ENCODE results near the gene GZMM. TPM values are rescaled to one million over a fixed set of nuclear protein-coding genes. Genes with fewer than 3 reads are reported as not detected.

The GZMM gene
- total and polyA plus RNA-seq, 2 of the 13 experiments (the other 11 are each of a cell fraction or from before 2014, with no cell fraction given), result 0.07 TPM; not detected in 1

DNA sequence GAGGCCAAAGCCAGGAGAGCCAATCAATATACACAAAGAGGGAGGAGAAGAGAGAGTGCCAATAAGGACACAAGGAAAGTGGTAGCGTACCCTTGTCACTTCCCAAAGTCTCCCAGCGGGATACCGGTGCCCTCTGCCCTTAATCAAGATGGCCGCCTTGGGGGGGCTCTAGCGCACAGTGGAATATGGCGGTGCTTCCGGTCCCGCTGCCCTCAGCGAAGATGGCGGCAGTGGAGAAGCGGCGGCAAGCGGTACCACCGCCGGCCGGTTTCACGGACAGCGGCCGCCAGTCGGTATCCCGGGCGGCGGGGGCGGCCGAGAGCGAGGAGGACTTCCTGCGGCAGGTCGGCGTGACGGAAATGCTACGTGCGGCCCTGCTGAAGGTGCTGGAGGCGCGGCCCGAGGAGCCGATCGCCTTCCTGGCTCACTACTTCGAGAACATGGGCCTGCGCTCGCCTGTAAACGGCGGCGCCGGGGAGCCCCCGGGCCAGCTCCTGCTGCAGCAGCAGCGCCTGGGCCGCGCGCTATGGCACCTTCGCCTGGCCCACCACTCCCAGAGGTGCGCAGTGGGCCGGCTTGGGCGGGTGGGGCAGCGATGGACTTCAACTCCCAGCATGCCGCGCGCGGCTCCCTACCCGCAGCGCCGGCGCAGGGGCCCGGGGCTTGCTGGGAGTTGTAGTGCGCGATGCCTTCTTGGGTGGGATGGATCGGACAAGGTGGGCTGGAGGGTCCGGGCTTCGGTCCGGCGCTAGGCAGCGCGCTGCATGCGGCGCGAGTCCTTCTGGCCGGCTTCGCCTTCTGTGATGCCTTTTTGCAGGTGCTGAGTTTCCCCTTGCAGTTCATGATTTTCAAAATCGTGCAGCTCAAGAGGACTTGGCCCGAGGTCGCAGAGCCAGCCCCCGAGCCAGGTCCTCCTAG, 36.3 kb upstream of the GZMM start, which contains the start of gene TPGS1 (continued):
- TF ChIP-seq, protein P1, sequence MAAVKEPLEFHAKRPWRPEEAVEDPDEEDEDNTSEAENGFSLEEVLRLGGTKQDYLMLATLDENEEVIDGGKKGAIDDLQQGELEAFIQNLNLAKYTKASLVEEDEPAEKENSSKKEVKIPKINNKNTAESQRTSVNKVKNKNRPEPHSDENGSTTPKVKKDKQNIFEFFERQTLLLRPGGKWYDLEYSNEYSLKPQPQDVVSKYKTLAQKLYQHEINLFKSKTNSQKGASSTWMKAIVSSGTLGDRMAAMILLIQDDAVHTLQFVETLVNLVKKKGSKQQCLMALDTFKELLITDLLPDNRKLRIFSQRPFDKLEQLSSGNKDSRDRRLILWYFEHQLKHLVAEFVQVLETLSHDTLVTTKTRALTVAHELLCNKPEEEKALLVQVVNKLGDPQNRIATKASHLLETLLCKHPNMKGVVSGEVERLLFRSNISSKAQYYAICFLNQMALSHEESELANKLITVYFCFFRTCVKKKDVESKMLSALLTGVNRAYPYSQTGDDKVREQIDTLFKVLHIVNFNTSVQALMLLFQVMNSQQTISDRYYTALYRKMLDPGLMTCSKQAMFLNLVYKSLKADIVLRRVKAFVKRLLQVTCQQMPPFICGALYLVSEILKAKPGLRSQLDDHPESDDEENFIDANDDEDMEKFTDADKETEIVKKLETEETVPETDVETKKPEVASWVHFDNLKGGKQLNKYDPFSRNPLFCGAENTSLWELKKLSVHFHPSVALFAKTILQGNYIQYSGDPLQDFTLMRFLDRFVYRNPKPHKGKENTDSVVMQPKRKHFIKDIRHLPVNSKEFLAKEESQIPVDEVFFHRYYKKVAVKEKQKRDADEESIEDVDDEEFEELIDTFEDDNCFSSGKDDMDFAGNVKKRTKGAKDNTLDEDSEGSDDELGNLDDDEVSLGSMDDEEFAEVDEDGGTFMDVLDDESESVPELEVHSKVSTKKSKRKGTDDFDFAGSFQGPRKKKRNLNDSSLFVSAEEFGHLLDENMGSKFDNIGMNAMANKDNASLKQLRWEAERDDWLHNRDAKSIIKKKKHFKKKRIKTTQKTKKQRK (IDR thresholded peaks at IDR 0.05; ENCODE audit: low read length), result no peak
- no peak; the same call in 1 of the 2 replicates for TF ChIP-seq ZNF230 (CRISPR knock-in tag; IDR thresholded peaks at IDR 0.05)
- peak; percentile 77 for TF ChIP-seq ETV5 (CRISPR knock-in tag; IDR thresholded peaks at IDR 0.05; ENCODE audit: borderline replicate concordance)
- no peak for TF ChIP-seq ATAD3A (CRISPR knock-in tag; IDR thresholded peaks at IDR 0.05)
- no peak for TF ChIP-seq SETDB1 (CRISPR knock-in tag; IDR thresholded peaks at IDR 0.05; ENCODE audit: borderline replicate concordance)
- TF ChIP-seq, protein P2, sequence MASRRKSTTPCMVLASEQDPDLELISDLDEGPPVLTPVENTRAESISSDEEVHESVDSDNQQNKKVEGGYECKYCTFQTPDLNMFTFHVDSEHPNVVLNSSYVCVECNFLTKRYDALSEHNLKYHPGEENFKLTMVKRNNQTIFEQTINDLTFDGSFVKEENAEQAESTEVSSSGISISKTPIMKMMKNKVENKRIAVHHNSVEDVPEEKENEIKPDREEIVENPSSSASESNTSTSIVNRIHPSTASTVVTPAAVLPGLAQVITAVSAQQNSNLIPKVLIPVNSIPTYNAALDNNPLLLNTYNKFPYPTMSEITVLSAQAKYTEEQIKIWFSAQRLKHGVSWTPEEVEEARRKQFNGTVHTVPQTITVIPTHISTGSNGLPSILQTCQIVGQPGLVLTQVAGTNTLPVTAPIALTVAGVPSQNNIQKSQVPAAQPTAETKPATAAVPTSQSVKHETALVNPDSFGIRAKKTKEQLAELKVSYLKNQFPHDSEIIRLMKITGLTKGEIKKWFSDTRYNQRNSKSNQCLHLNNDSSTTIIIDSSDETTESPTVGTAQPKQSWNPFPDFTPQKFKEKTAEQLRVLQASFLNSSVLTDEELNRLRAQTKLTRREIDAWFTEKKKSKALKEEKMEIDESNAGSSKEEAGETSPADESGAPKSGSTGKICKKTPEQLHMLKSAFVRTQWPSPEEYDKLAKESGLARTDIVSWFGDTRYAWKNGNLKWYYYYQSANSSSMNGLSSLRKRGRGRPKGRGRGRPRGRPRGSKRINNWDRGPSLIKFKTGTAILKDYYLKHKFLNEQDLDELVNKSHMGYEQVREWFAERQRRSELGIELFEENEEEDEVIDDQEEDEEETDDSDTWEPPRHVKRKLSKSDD (CRISPR knock-in tag; IDR thresholded peaks at IDR 0.05; ENCODE audit: low read depth), result peak; percentile 95
- peak; percentile 25; the same call in 1 of the 2 replicates for TF ChIP-seq SIN3B (IDR thresholded peaks at IDR 0.05; ENCODE audit: low read length)
- no peak for TF ChIP-seq TBL1XR1 (IDR thresholded peaks at IDR 0.05; ENCODE audit: borderline replicate concordance, low read length, partially characterized antibody)
- no peak for TF ChIP-seq SP1 (IDR thresholded peaks at IDR 0.05)
- TF ChIP-seq SP1 (CRISPR knock-in tag; IDR thresholded peaks at IDR 0.05), result 0 out of 2 replicates have a peak, but pooled peaks have one; percentile 16
- TF ChIP-seq BRCA1 (CRISPR knock-in tag; IDR thresholded peaks at IDR 0.05), result no peak
- TF ChIP-seq CREB1 (IDR thresholded peaks at IDR 0.05), result peak; percentile 59
- TF ChIP-seq CREB1 (CRISPR knock-in tag; IDR thresholded peaks at IDR 0.05), result peak; percentile 87; the same call in 1 of the 2 replicates
- no peak for TF ChIP-seq PHF21A (CRISPR knock-in tag; IDR thresholded peaks at IDR 0.05)
- no peak for TF ChIP-seq ZNF589 (CRISPR knock-in tag; conservative IDR thresholded peaks at IDR 0.05)
- TF ChIP-seq ZSCAN25 (CRISPR knock-in tag; IDR thresholded peaks at IDR 0.05), result no peak
- peak; percentile 35; the same call in 1 of the 2 replicates for TF ChIP-seq ZNF350 (CRISPR knock-in tag; IDR thresholded peaks at IDR 0.05; ENCODE audit: borderline replicate concordance, low read depth)
- TF ChIP-seq, protein P3, sequence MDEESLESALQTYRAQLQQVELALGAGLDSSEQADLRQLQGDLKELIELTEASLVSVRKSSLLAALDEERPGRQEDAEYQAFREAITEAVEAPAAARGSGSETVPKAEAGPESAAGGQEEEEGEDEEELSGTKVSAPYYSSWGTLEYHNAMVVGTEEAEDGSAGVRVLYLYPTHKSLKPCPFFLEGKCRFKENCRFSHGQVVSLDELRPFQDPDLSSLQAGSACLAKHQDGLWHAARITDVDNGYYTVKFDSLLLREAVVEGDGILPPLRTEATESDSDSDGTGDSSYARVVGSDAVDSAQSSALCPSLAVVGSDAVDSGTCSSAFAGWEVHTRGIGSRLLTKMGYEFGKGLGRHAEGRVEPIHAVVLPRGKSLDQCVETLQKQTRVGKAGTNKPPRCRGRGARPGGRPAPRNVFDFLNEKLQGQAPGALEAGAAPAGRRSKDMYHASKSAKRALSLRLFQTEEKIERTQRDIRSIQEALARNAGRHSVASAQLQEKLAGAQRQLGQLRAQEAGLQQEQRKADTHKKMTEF (CRISPR knock-in tag; IDR thresholded peaks at IDR 0.05), result peak; percentile 76; the same call in 1 of the 2 replicates
- TF ChIP-seq DNMT1 (CRISPR knock-in tag; IDR thresholded peaks at IDR 0.05), result no peak
- no peak for TF ChIP-seq RFX1 (IDR thresholded peaks at IDR 0.05)
- TF ChIP-seq IKZF1 (IDR thresholded peaks at IDR 0.05), result no peak
- TF ChIP-seq FIP1L1 (IDR thresholded peaks at IDR 0.05; ENCODE audit: borderline replicate concordance, insufficient read depth, low read depth, low read length), result no peak

Data from HepG2 (cell line).